Epithelial cell of alveolus of lung (primary cell): ENCODE data around the gene CSNK1D. TPM values are rescaled to one million over a fixed set of nuclear protein-coding genes. Genes with fewer than 3 reads are reported as not detected.

Experiments used
- total RNA-seq: library from RNA; depleted of rRNA; stranded (reverse); fragments of >200 nt; gene quantifications from 2 replicates; pipeline ENCODE4 v1.2.1, GENCODE V29; 2015

The CSNK1D gene
- total RNA-seq, result 41.8 and 136 TPM in 2 replicates

GRCh38 chr17:82273327-82274133, at the start of gene CSNK1D:
TSS of gene CSNK1D (minus strand) at chr17:82273700. CDS start at chr17:82273381, 319 bp downstream.

GRCh38 chr17:82317394-82318168, 44.1 kb upstream of the CSNK1D start, which contains the start of gene CD7:
TSS of gene CD7 (minus strand) at chr17:82317608. CDS start at chr17:82317495, 113 bp downstream.

GRCh38 chr17:82228842-82229697, 44.4 kb downstream of the CSNK1D start, which contains the start of gene SLC16A3:
TSS of gene SLC16A3 (plus strand) at chr17:82229042. CDS start at chr17:82236009, 6,967 bp downstream.

GRCh38 chr17:82212331-82213250, 60.9 kb downstream of the CSNK1D start, which contains the start of gene CCDC57:
TSS of gene CCDC57 (minus strand) at chr17:82212842. CDS start at chr17:82201944, 10,898 bp downstream.

Other genes with a start within 250 kb of the CSNK1D start
- 25.0 and 38.6 TPM in 2 replicates for gene RAC3, start 242.0 kb downstream of the CSNK1D start, total RNA-seq
- 79.3 and 86.3 TPM in 2 replicates for gene DCXR, start 236.0 kb downstream of the CSNK1D start, total RNA-seq
- 46.9 and 63.2 TPM in 2 replicates for gene RFNG, start 221.9 kb downstream of the CSNK1D start, total RNA-seq
- gene GPS1, start 221.8 kb downstream of the CSNK1D start, total RNA-seq, result 116 and 126 TPM in 2 replicates
- 30.9 and 37.4 TPM in 2 replicates for gene DUS1L, start 207.9 kb downstream of the CSNK1D start, total RNA-seq
- 57.2 and 289 TPM in 2 replicates for gene FASN, start 175.5 kb downstream of the CSNK1D start, total RNA-seq
- 6.9 and 16.5 TPM in 2 replicates for gene CCDC57, start 60.9 kb downstream of the CSNK1D start, total RNA-seq
- gene SLC16A3, start 44.7 kb downstream of the CSNK1D start, total RNA-seq, result 224 and 509 TPM in 2 replicates
- gene CD7, start 43.9 kb upstream of the CSNK1D start, total RNA-seq, result 2.2 and 14.8 TPM in 2 replicates
- gene SECTM1, start 60.1 kb upstream of the CSNK1D start, total RNA-seq, result 4.9 and 21.3 TPM in 2 replicates
- gene TEX19, start 85.5 kb upstream of the CSNK1D start, total RNA-seq, result not detected in 2 replicates
- 0.13 and 0.88 TPM in 2 replicates for gene UTS2R, start 98.1 kb upstream of the CSNK1D start, total RNA-seq
- gene HEXD, start 144.6 kb upstream of the CSNK1D start, total RNA-seq, result 10.6 and 15.3 TPM in 2 replicates
- gene OGFOD3, start 144.9 kb upstream of the CSNK1D start, total RNA-seq, result 34.5 and 55.1 TPM in 2 replicates
- 57.3 and 126 TPM in 2 replicates for gene CYBC1, start 177.1 kb upstream of the CSNK1D start, total RNA-seq
- gene NARF, start 185.0 kb upstream of the CSNK1D start, total RNA-seq, result 50.0 and 90.9 TPM in 2 replicates
- gene FOXK2, start 246.0 kb upstream of the CSNK1D start, total RNA-seq, result 27.9 and 30.9 TPM in 2 replicates